Lung (tissue), 12 donors: ENCODE measurements around the gene HPS4. TPM values are rescaled to one million over a fixed set of nuclear protein-coding genes. Genes with fewer than 3 reads are reported as not detected.

Source experiments
- ATAC-seq: fragments of 200-7000 bp; cut with Tn5 transposase; one replicate; pipeline ENCODE4 v1.9.1; 2020; ENCODE audit warnings: moderate number of reproducible peaks; ENCODE audit not compliant: insufficient read depth, low FRiP score
- DNase-seq, 3 donors: peaks; one replicate each; pipeline ENCODE4 v3.0.0-alpha.2; 2013 to 2017
- H3K27ac ChIP-seq, 2 donors: one replicate each; pipeline ENCODE4 v1.5.1; 2013; ENCODE audit warnings: mild to moderate bottlenecking in 2 of 2, moderate library complexity in 2 of 2, control low read depth in 1 of 2, inconsistent platforms in 1 of 2, low read depth in 1 of 2, low read length in 1 of 2
- H3K27me3 ChIP-seq, 3 donors: one replicate each; pipeline ENCODE4 v1.5.1; 2013; ENCODE audit warnings: low read length in 2 of 3; ENCODE audit not compliant: control insufficient read depth in 3 of 3, insufficient read depth in 3 of 3
- H3K36me3 ChIP-seq, 4 donors: one replicate each; pipeline ENCODE4 v1.5.1; 2013; ENCODE audit warnings: low read length in 4 of 4, mild to moderate bottlenecking in 1 of 4, moderate library complexity in 1 of 4; ENCODE audit not compliant: control insufficient read depth in 4 of 4, insufficient read depth in 4 of 4
- H3K4me1 ChIP-seq, 5 donors: one replicate each; pipeline ENCODE4 v1.5.1; 2013; ENCODE audit warnings: low read length in 5 of 5, mild to moderate bottlenecking in 2 of 5, moderate library complexity in 1 of 5; ENCODE audit not compliant: control insufficient read depth in 5 of 5, insufficient read depth in 5 of 5
- H3K4me3 ChIP-seq: one replicate; pipeline ENCODE4 v1.5.1; 2013; ENCODE audit warnings: mild to moderate bottlenecking, control low read depth, moderate library complexity
- H3K9ac ChIP-seq, 2 donors: one replicate each; pipeline ENCODE4 v1.5.1; 2013; ENCODE audit warnings: low read length in 2 of 2, control low read depth in 1 of 2; ENCODE audit not compliant: insufficient read depth in 1 of 2
- H3K9me3 ChIP-seq, 4 donors: one replicate each; pipeline ENCODE4 v1.5.1; 2013; ENCODE audit warnings: low read length in 3 of 4, mild to moderate bottlenecking in 1 of 4, moderate library complexity in 1 of 4; ENCODE audit not compliant: control insufficient read depth in 4 of 4, insufficient read depth in 3 of 4
- CTCF ChIP-seq: IDR thresholded peaks from 2 replicates; pipeline ENCODE4 v1.5.1; 2012; ENCODE audit warnings: mild to moderate bottlenecking; ENCODE audit errors: control extremely low read depth, extremely low read depth
- WGBS, 2 donors: extraction: QIAGEN DNeasy Blood & Tissue Kit; methylation state at CpG; one replicate each; pipeline ENCODE4 v1.1.7; 2013; 5-methylcytosine and 5-hydroxymethylcytosine counted together
- polyA plus RNA-seq, 2 donors: library from polyadenylated mRNA; stranded (reverse); fragments of 200-250 nt; gene quantifications; one replicate each; pipeline ENCODE4 v1.2.1, GENCODE V29; 2013
- total RNA-seq, 2 donors: library from RNA; depleted of rRNA in 1 of 2; stranded (reverse); fragments of >200 nt in 1 of 2; gene quantifications; one replicate each; pipeline ENCODE4 v1.2.1, GENCODE V29; 2014 to 2021
- donor health status: control.
- donor health status: control.
- donor health status: Bipolar disorder and iron deficiency.
- donor health status: healthy.
- donor health status: DM: yes; HTN: yes; CAD: no.

Gene HPS4
- total and polyA plus RNA-seq, 4 donors = 14.0 to 48.5 (median 23.4) TPM

DNA sequence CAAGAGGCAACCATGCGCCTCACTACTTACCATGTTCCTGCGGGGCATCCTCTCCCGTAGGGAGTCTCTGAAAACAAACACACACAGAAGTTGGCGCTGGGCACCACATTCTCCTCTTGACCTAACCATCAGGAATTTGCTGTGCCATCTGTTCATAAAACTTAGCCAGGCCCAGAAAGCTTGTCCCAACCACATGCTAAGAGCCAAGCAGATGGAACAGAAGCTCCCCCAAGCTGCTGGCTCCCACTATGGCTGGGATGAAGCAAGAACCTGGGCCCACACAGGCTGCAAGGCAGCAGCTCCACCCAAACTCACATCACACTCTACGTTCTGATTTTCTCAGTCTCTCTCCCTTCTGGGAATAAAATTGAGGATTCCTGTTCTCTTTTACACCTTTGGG lies 17.4 kb downstream of the HPS4 start:
- Histone ChIP-seq H3K9me3 (no peaks in the 10 kb centered on the region), H3K9ac (no peak overlapping the region), H3K36me3 (peaks cover 46 to 60% (median 52%) of the 10 kb centered on the region in 4 donors), H3K4me1 (no peaks in the 10 kb centered on the region), H3K27ac (no peak overlapping the region), H3K27me3 (no peaks in the 10 kb centered on the region), H3K4me3 (no peak overlapping the region)
- TF ChIP-seq CTCF = no peak
- whole genome bisulfite sequencing, 2 donors = 89 to 90% methylated on average over 5 of the region's 5 CpGs
- ATAC-seq (no peak), DNase-seq (no peak)

- Histone ChIP-seq H3K36me3 (peaks cover 32 to 52% (median 42%) of the 10 kb centered on the region in 4 donors), H3K4me3 (no peak overlapping the region), H3K9ac (no peak overlapping the region), H3K4me1 (no peaks in the 10 kb centered on the region), H3K27me3 (no peaks in the 10 kb centered on the region), H3K9me3 (no peaks in the 10 kb centered on the region), H3K27ac (no peak overlapping the region)
- WGBS, 2 donors = 81 to 86% methylated on average over 7 of the region's 7 CpGs
- DNase-seq = no peak
- TF ChIP-seq CTCF = no peak
- no peak for ATAC-seq
Measured at GRCh38 chr22:26464312-26464711, 19.3 kb downstream of the HPS4 start.

DNA sequence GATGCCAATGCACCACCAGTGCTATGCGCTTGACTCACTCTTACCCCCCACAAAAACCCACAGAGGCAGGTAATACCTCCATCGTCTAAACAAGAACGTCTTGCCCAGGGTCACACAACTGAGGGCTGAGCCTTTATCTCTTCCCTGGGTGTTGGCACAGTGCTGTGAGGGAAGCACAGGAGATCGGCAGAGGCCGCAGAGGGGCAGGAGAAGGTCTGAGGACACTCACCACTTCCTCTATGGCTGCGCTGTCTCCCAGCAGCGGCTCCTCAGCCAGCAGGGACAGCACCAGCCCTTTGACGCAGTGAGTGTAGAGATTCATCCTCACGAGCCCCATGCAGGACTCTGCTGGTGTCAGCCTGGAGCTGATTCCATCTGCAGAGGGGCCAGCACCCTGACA lies 19.9 kb downstream of the HPS4 start:
- DNase-seq (no peak), ATAC-seq (no peak)
- no peak overlapping the region for H3K27ac ChIP-seq
- WGBS, 2 donors = 41 to 77% methylated on average over 9 of the region's 9 CpGs
- no peak overlapping the region for H3K4me3 ChIP-seq
- no peaks in the 10 kb centered on the region for H3K9me3 ChIP-seq
- TF ChIP-seq CTCF = no peak
- no peaks in the 10 kb centered on the region for H3K27me3 ChIP-seq
- H3K4me1 ChIP-seq = no peaks in the 10 kb centered on the region
- peaks cover 33 to 48% (median 41%) of the 10 kb centered on the region in 4 donors for H3K36me3 ChIP-seq
- H3K9ac ChIP-seq = no peak overlapping the region

DNA sequence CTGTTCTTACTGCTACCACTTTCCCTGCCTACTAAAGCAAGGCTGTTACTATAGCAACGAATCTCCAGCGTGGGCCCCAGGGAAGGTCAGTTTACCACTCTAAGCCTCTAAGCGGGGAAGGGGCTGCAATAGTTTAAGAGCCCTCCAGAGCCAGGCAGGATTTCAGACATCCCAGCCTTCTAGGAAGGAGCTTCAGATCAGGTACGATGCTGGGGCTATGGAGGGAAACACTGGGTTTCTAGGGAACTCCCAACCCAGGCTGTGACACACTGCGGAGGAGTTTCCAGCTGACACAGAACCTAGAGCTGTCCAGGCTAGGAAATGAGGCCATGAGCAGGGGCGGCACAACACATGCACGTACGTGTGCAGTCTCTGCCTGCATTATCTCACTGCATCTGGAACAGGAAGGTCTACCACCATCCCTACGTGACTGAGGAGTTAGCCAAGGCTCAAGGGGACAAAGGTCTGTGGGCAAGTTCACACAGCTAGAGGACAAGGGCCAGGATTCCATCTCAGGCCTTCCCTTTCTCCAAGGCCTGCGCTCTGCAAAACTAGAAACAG lies 20.4 kb downstream of the HPS4 start:
- no peaks in the 10 kb centered on the region for H3K27me3 ChIP-seq
- H3K27ac ChIP-seq = no peak overlapping the region
- no peak for TF ChIP-seq CTCF
- no peak overlapping the region for H3K9ac ChIP-seq
- ATAC-seq = no peak
- peaks cover 28 to 45% (median 36%) of the 10 kb centered on the region in 4 donors for H3K36me3 ChIP-seq
- H3K4me3 ChIP-seq = no peak overlapping the region
- H3K4me1 ChIP-seq = no peaks in the 10 kb centered on the region
- DNase-seq = no peak
- no peaks in the 10 kb centered on the region for H3K9me3 ChIP-seq
- 83 to 84% methylated on average over 10 of the region's 10 CpGs for WGBS, 2 donors
